ENCODE results near the gene ZNRF1. TPM values are rescaled to one million over a fixed set of nuclear protein-coding genes. Genes with fewer than 3 reads are reported as not detected.
"Not testable (repeated sequence)": the region's sequence is repeated elsewhere in the genome, so short reads cannot be mapped to it uniquely, and the experiment has no call there.

The ZNRF1 gene
- total and polyA plus RNA-seq, 2 donors (not counting 1 experiment from before 2014, with no cell fraction given): 0.27 to 0.76 TPM

- Mint-ChIP-seq H3K4me1 (no peaks in the 10 kb centered on the region), H3K27ac (no peak overlapping the region), H3K9me3 (ENCODE audit: insufficient read depth) (no peaks in the 10 kb centered on the region), H3K4me3 (no peak overlapping the region), H3K27me3 (peaks cover 7% of the 10 kb centered on the region)
- peaks cover 0 to 10% (median 7%) of the 10 kb centered on the region in 3 donors for H3K9me3 ChIP-seq (ENCODE audit: control extremely low read depth in 1 of 3, control insufficient read depth in 2 of 3, insufficient read depth in 1 of 3, low read length in 2 of 3)
- H4K20me1 ChIP-seq (ENCODE audit: control insufficient read depth, insufficient read depth, low read length, poor library complexity, severe bottlenecking): no peaks in the 10 kb centered on the region
- no peak overlapping the region for H3K9ac ChIP-seq (ENCODE audit: low read length)
- H3K4me1 ChIP-seq (ENCODE audit: control insufficient read depth in 2 of 2, insufficient read depth in 2 of 2, low read length in 2 of 2): no peaks in the 10 kb centered on the region
- H3K27ac ChIP-seq (ENCODE audit: low read length in 2 of 2): no peak overlapping the region
- H3K4me3 ChIP-seq (ENCODE audit: control extremely low read depth in 1 of 5, extremely low read depth in 1 of 5, insufficient read depth in 1 of 5, low read depth in 2 of 5, low read length in 4 of 5): no peak overlapping the region
- WGBS (ENCODE audit: insufficient coverage): 100% methylated on average over 1 of the region's 4 CpGs
- no peak overlapping the region for H3K4me2 ChIP-seq (replicated peaks; ENCODE audit: low read depth, low read length, poor library complexity, severe bottlenecking)
- TF ChIP-seq CTCF (IDR thresholded peaks at IDR 0.05): no peak
- TF ChIP-seq EZH2 (IDR thresholded peaks at IDR 0.05; ENCODE audit: borderline replicate concordance, insufficient read depth, low read depth, low read length, poor library complexity, severe bottlenecking): no peak
- H3K36me3 ChIP-seq (replicated peaks in 1 of 2; ENCODE audit: control extremely low read depth in 1 of 2, control insufficient read depth in 1 of 2, extremely low read depth in 1 of 2, insufficient read depth in 2 of 2, low read length in 1 of 2): no peaks in the 10 kb centered on the region
- peaks cover 0 to 4% (median 1%) of the 10 kb centered on the region in 4 experiments for H3K27me3 ChIP-seq (replicated peaks in 1 of 4; ENCODE audit: control extremely low read depth in 1 of 4, control insufficient read depth in 3 of 4, insufficient read depth in 4 of 4, low read length in 3 of 4)
- POLR2A ChIA-PET: no interaction called here
- CTCF ChIA-PET: no interaction called here
- no peaks in the 10 kb centered on the region for H3K79me2 ChIP-seq (ENCODE audit: control insufficient read depth, insufficient read depth, low read length)
- no peak for ATAC-seq (ENCODE audit: low read depth)
- no peak for DNase-seq
- H2AFZ ChIP-seq (ENCODE audit: insufficient read depth, low read depth, low read length, poor library complexity, severe bottlenecking): no peak overlapping the region
- intact Hi-C loops (cut with micrococcal nuclease): no loop called here
Measured at GRCh38 chr16:75127713-75128415, 129.0 kb downstream of the ZNRF1 start.

GRCh38 chr16:75129421-75130149, 130.8 kb downstream of the ZNRF1 start:
- H3K79me2 ChIP-seq (ENCODE audit: control insufficient read depth, insufficient read depth, low read length); ATAC-seq (ENCODE audit: low read depth); H3K4me1 ChIP-seq (ENCODE audit: control insufficient read depth in 2 of 2, insufficient read depth in 2 of 2, low read length in 2 of 2); H3K4me2 ChIP-seq (replicated peaks; ENCODE audit: low read depth, low read length, poor library complexity, severe bottlenecking); H3K36me3 ChIP-seq (replicated peaks in 1 of 2; ENCODE audit: control extremely low read depth in 1 of 2, control insufficient read depth in 1 of 2, extremely low read depth in 1 of 2, insufficient read depth in 2 of 2, low read length in 1 of 2); H3K27ac Mint-ChIP-seq; DNase-seq; H3K27ac ChIP-seq (ENCODE audit: low read length in 2 of 2); H3K9me3 Mint-ChIP-seq (ENCODE audit: insufficient read depth); H3K9ac ChIP-seq (ENCODE audit: low read length); H3K4me1 Mint-ChIP-seq; H2AFZ ChIP-seq (ENCODE audit: insufficient read depth, low read depth, low read length, poor library complexity, severe bottlenecking); intact Hi-C loops (cut with micrococcal nuclease); H4K20me1 ChIP-seq (ENCODE audit: control insufficient read depth, insufficient read depth, low read length, poor library complexity, severe bottlenecking); H3K4me3 Mint-ChIP-seq; H3K27me3 ChIP-seq (replicated peaks in 1 of 4; ENCODE audit: control extremely low read depth in 1 of 4, control insufficient read depth in 3 of 4, insufficient read depth in 4 of 4, low read length in 3 of 4); H3K4me3 ChIP-seq (ENCODE audit: control extremely low read depth in 1 of 5, extremely low read depth in 1 of 5, insufficient read depth in 1 of 5, low read depth in 2 of 5, low read length in 4 of 5): not testable (repeated sequence)
- 86% methylated on average over 1 of the region's 5 CpGs for WGBS (ENCODE audit: insufficient coverage)
- ChIA-PET CTCF (interaction anchor here (0.5 kb wide), 1 partner anchor 25 kb away, joined by 3 read pairs; no protein-coding TSS in a partner anchor), POLR2A (interaction anchor here (0.9 kb wide), 1 partner anchor 8 kb away, joined by 3 read pairs; no protein-coding TSS in a partner anchor)
- H3K27me3 Mint-ChIP-seq: peaks cover 11% of the 10 kb centered on the region
- peaks cover 0 to 10% (median 7%) of the 10 kb centered on the region in 3 donors for H3K9me3 ChIP-seq (ENCODE audit: control extremely low read depth in 1 of 3, control insufficient read depth in 2 of 3, insufficient read depth in 1 of 3, low read length in 2 of 3)

All from B cell (primary cell).